ENCODE results near the gene TMEM205. TPM values are rescaled to one million over a fixed set of nuclear protein-coding genes. Genes with fewer than 3 reads are reported as not detected.

The TMEM205 gene
- total and polyA plus RNA-seq, 10 of the 15 experiments (the other 5 are each of a cell fraction or from before 2014, with no cell fraction given), result 27.8 to 144 (median 88.3) TPM

DNA sequence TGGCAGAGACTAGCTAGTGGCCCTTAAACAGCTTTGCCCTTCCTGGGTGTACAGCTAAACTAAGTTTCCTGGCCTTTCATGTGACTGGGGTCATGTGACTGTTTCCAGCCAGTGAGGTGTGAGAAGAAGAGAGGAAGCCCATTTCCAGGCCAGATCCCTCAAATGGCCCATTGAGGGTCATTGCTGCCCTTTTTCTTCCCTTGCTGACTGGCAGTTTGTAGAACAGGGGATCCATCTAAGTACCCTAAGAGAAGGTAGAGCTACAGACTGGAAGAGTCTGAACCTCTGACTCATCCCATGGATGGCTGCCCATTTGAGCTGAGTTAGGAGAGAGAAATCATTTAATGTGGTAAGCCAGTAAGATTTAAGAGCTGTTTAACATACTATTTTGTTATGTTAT is 31.2 kb upstream of the TMEM205 start:
- Histone ChIP-seq H4K20me1 (ENCODE audit: control insufficient read depth, insufficient read depth) (no peaks in the 10 kb centered on the region), H3K9ac (ENCODE audit: control insufficient read depth, insufficient read depth, low read length) (no peak overlapping the region), H3K9me3 (replicated peaks; ENCODE audit: control insufficient read depth, insufficient read depth, low read length) (no peaks in the 10 kb centered on the region), H2AFZ (ENCODE audit: control insufficient read depth, low read depth, low read length) (peak overlapping the region; percentile 82), H3K4me2 (ENCODE audit: control insufficient read depth, insufficient read depth) (peak overlapping the region; percentile 97), H3K36me3 (ENCODE audit: control insufficient read depth in 2 of 2, insufficient read depth in 2 of 2, low read length in 1 of 2) (no peaks in the 10 kb centered on the region), H3K27me3 (replicated peaks in 1 of 2; ENCODE audit: control insufficient read depth in 2 of 2, insufficient read depth in 2 of 2, low read length in 1 of 2) (no peaks in the 10 kb centered on the region), H3K27ac (ENCODE audit: control insufficient read depth, insufficient read depth) (peak overlapping the region; percentile 63), H3K4me3 (no peak overlapping the region), H3K4me1 (ENCODE audit: control insufficient read depth, insufficient read depth, low read length) (peaks cover 28% of the 10 kb centered on the region), H3K79me2 (ENCODE audit: control insufficient read depth, insufficient read depth, low read length) (peaks cover 10% of the 10 kb centered on the region)
- SMC1A ChIA-PET (ENCODE audit: uncharacterized antibody, unreplicated experiment), result interaction anchor here (0.6 to 6.1 kb wide), 13 partner anchors 9 to 211 kb away, joined by 3 to 40 read pairs (median 4); partner anchors contain the start of genes ANGPTL8, CCDC159, TMEM205 and TSPAN16
- FAIRE-seq (no peak), DNase-seq (ENCODE audit: low read depth, low spot score) (no peak), ATAC-seq (no peak)
- BruUV-seq (replicated peaks), result no TSS peak
- POLR2A ChIA-PET, result interaction anchor here (0.5 to 4.8 kb wide), 9 partner anchors 9 to 181 kb away, joined by 3 to 48 read pairs (median 3); partner anchors contain the start of genes CCDC159, ELOF1, ODAD3 and RAB3D
- CTCF ChIA-PET, result interaction anchor here (0.5 to 5.6 kb wide), 26 partner anchors 13 to 956 kb away, joined by 3 to 62 read pairs (median 4); partner anchors contain the start of genes CCDC159, ODAD3, PRKCSH and RAB3D
- intact Hi-C loops (cut with micrococcal nuclease; ENCODE audit: unreplicated experiment), result no loop called here
- RAD21 ChIA-PET (ENCODE audit: unreplicated experiment), result interaction anchor here (0.7 to 5.2 kb wide), 19 partner anchors 9 to 1346 kb away, joined by 3 to 36 read pairs (median 3); partner anchors contain the start of genes CCDC159, ECSIT, ELOF1 and TMEM205
- in situ Hi-C loops (cut with MboI), result no loop called here
- TF ChIP-seq USF2 (IDR thresholded peaks at IDR 0.05; ENCODE audit: borderline replicate concordance, low read depth, low read length), result peak; percentile 93
- TF ChIP-seq ZBTB40 (IDR thresholded peaks at IDR 0.05; ENCODE audit: borderline replicate concordance), result no peak
- TF ChIP-seq, protein P1, sequence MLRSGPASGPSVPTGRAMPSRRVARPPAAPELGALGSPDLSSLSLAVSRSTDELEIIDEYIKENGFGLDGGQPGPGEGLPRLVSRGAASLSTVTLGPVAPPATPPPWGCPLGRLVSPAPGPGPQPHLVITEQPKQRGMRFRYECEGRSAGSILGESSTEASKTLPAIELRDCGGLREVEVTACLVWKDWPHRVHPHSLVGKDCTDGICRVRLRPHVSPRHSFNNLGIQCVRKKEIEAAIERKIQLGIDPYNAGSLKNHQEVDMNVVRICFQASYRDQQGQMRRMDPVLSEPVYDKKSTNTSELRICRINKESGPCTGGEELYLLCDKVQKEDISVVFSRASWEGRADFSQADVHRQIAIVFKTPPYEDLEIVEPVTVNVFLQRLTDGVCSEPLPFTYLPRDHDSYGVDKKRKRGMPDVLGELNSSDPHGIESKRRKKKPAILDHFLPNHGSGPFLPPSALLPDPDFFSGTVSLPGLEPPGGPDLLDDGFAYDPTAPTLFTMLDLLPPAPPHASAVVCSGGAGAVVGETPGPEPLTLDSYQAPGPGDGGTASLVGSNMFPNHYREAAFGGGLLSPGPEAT (IDR thresholded peaks at IDR 0.05; ENCODE audit: low read depth), result peak; percentile 68; the same call in 1 of the 2 replicates
- 0 out of 2 replicates have a peak, but pooled peaks have one; percentile 35 for TF ChIP-seq NKRF (conservative IDR thresholded peaks at IDR 0.05)
- TF ChIP-seq CREB1 (IDR thresholded peaks at IDR 0.05; ENCODE audit: low read depth), result no peak
- TF ChIP-seq SIN3A (IDR thresholded peaks at IDR 0.05; ENCODE audit: low read depth, low read length), result peak; percentile 65; the same call in 1 of the 2 replicates
- no peak for TF ChIP-seq SMAD1 (IDR thresholded peaks at IDR 0.05; ENCODE audit: low read depth, partially characterized antibody)
- TF ChIP-seq RAD51 (IDR thresholded peaks at IDR 0.05), result peak; percentile 99
- TF ChIP-seq FOXM1 (IDR thresholded peaks at IDR 0.05; ENCODE audit: low read depth, low read length), result no peak
- TF ChIP-seq, protein P2, sequence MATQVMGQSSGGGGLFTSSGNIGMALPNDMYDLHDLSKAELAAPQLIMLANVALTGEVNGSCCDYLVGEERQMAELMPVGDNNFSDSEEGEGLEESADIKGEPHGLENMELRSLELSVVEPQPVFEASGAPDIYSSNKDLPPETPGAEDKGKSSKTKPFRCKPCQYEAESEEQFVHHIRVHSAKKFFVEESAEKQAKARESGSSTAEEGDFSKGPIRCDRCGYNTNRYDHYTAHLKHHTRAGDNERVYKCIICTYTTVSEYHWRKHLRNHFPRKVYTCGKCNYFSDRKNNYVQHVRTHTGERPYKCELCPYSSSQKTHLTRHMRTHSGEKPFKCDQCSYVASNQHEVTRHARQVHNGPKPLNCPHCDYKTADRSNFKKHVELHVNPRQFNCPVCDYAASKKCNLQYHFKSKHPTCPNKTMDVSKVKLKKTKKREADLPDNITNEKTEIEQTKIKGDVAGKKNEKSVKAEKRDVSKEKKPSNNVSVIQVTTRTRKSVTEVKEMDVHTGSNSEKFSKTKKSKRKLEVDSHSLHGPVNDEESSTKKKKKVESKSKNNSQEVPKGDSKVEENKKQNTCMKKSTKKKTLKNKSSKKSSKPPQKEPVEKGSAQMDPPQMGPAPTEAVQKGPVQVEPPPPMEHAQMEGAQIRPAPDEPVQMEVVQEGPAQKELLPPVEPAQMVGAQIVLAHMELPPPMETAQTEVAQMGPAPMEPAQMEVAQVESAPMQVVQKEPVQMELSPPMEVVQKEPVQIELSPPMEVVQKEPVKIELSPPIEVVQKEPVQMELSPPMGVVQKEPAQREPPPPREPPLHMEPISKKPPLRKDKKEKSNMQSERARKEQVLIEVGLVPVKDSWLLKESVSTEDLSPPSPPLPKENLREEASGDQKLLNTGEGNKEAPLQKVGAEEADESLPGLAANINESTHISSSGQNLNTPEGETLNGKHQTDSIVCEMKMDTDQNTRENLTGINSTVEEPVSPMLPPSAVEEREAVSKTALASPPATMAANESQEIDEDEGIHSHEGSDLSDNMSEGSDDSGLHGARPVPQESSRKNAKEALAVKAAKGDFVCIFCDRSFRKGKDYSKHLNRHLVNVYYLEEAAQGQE (IDR thresholded peaks at IDR 0.05; ENCODE audit: low read depth, low read length), result no peak
- no peak for TF ChIP-seq NR2C1 (IDR thresholded peaks at IDR 0.05)
